CD4-positive, alpha-beta T cell treated with Interleukin-15 for 1 hour (primary cell): ENCODE data around the gene ACO1.

Source experiments
- DNase-seq: peaks from one replicate; pipeline ENCODE4 v3.0.0-alpha.2; 2020

The ACO1 gene

DNA sequence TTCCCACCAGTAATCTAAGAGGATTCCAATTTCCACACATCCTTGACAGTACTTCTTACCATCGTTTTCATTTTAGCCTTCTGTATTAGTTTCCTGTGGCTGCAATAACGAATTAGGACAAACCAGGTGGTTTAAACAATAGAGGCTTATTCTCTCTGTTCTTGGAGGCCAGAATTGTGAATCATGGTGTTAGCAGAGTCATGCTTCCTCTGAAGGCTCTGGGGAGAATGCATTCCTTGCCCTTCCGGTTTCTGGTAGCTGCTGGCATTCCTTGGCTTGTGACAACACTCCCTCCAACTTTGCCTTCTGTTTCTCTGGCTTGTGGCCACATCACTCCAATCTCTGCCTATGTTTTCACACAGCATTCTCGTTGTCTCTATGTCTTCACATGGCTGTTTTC lies 118.0 kb downstream of the ACO1 start:
- no peak for DNase-seq

- no peak for DNase-seq
These were observed 118.6 kb downstream of the ACO1 start for GRCh38 chr9:32503008-32503407.
